GM08714 (cell line): Measurements from ENCODE around the gene BTBD1.
A peak's percentile ranks its signal among the peaks of the same experiment; 100 is the strongest.

Experiments
- H3K4me3 ChIP-seq: fragments of 200-500 bp; sonication (Bioruptor generic); 2 replicates; pipeline ENCODE4 v1.5.1; 2014; ENCODE audit warnings: mild to moderate bottlenecking, low read length, inconsistent platforms
- ZNF274 ChIP-seq: IDR thresholded peaks from 2 replicates; pipeline ENCODE4 v1.6.1; 2012; ENCODE audit warnings: mild to moderate bottlenecking, low read depth, low read length

Gene BTBD1

GRCh38 chr15:83066734-83067637 lies at the start of gene BTBD1:
BTBD1 (minus strand) TSS chr15:83067252; CDS start chr15:83067151, 101 bp downstream.
- H3K4me3 ChIP-seq: peak within 1 kb of the TSS; percentile 88

GRCh38 chr15:83115831-83116565 lies 48.9 kb upstream of the BTBD1 start:
- no peak overlapping the region for H3K4me3 ChIP-seq
- no peak for TF ChIP-seq ZNF274

More at GRCh38 chr15:83066734-83067637, at the start of gene BTBD1:
- no peak for TF ChIP-seq ZNF274

- no peak overlapping the region for H3K4me3 ChIP-seq
- TF ChIP-seq ZNF274: no peak
Measured at GRCh38 chr15:83115410-83115809, 48.4 kb upstream of the BTBD1 start.

- no peak for TF ChIP-seq ZNF274
Measured at GRCh38 chr15:83114856-83115255, 47.8 kb upstream of the BTBD1 start.

GRCh38 chr15:83113881-83114674 lies 47.0 kb upstream of the BTBD1 start:
- TF ChIP-seq ZNF274: no peak
- no peak overlapping the region for H3K4me3 ChIP-seq

More at GRCh38 chr15:83114856-83115255, 47.8 kb upstream of the BTBD1 start:
- H3K4me3 ChIP-seq: no peak overlapping the region

GRCh38 chr15:83112956-83113299 lies 45.9 kb upstream of the BTBD1 start:
- H3K4me3 ChIP-seq: no peak overlapping the region
- no peak for TF ChIP-seq ZNF274

- no peak overlapping the region for H3K4me3 ChIP-seq
- no peak for TF ChIP-seq ZNF274
Measured at GRCh38 chr15:83112233-83112955, 45.3 kb upstream of the BTBD1 start.

- H3K4me3 ChIP-seq: no peak overlapping the region
- no peak for TF ChIP-seq ZNF274
Measured at GRCh38 chr15:83111149-83111548, 44.1 kb upstream of the BTBD1 start.

GRCh38 chr15:83110381-83110780 lies 43.3 kb upstream of the BTBD1 start:
- TF ChIP-seq ZNF274: no peak

GRCh38 chr15:83109532-83109931 lies 42.5 kb upstream of the BTBD1 start:
- no peak for TF ChIP-seq ZNF274
- H3K4me3 ChIP-seq: no peak overlapping the region

More at GRCh38 chr15:83110381-83110780, 43.3 kb upstream of the BTBD1 start:
- no peak overlapping the region for H3K4me3 ChIP-seq

GRCh38 chr15:83108266-83109219 lies 41.5 kb upstream of the BTBD1 start:
- TF ChIP-seq ZNF274: no peak

GRCh38 chr15:83107841-83108181 lies 40.8 kb upstream of the BTBD1 start:
- peak overlapping the region; percentile 74; the same call in 1 of the 2 replicates for H3K4me3 ChIP-seq
- no peak for TF ChIP-seq ZNF274

More at GRCh38 chr15:83108266-83109219, 41.5 kb upstream of the BTBD1 start:
- peak overlapping the region; percentile 74; the same call in 1 of the 2 replicates for H3K4me3 ChIP-seq
